Right hindlimb (tissue), 1 donor: ENCODE data around the gene SPATA12.

Source experiments
- DNase-seq: peaks from one replicate; pipeline ENCODE4 v3.0.0-alpha.2; 2018

Gene SPATA12

GRCh38 chr3:57060089-57060821 lies at the start of gene SPATA12:
SPATA12 (plus strand) TSS chr3:57060664; CDS start chr3:57073695, 13,031 bp downstream.
- DNase-seq = no peak

- DNase-seq = no peak
Observed at GRCh38 chr3:57011022-57011421, 49.4 kb upstream of the SPATA12 start.

GRCh38 chr3:57012847-57013246 lies 47.6 kb upstream of the SPATA12 start:
- no peak for DNase-seq

GRCh38 chr3:57015350-57015729 lies 45.1 kb upstream of the SPATA12 start:
- no peak for DNase-seq

GRCh38 chr3:57015912-57016311 lies 44.6 kb upstream of the SPATA12 start:
- no peak for DNase-seq

GRCh38 chr3:57017459-57017845 lies 43.0 kb upstream of the SPATA12 start:
- no peak for DNase-seq

- DNase-seq = no peak
Observed at GRCh38 chr3:57018246-57018645, 42.2 kb upstream of the SPATA12 start.

- DNase-seq = no peak
Observed at GRCh38 chr3:57019057-57019456, 41.4 kb upstream of the SPATA12 start.

GRCh38 chr3:57025237-57025636 lies 35.2 kb upstream of the SPATA12 start:
- DNase-seq = no peak

- no peak for DNase-seq
Observed at GRCh38 chr3:57026944-57027343, 33.5 kb upstream of the SPATA12 start.

GRCh38 chr3:57029383-57029782 lies 31.1 kb upstream of the SPATA12 start:
- no peak for DNase-seq

GRCh38 chr3:57029924-57030323 lies 30.5 kb upstream of the SPATA12 start:
- no peak for DNase-seq

GRCh38 chr3:57030721-57031120 lies 29.7 kb upstream of the SPATA12 start:
- DNase-seq = no peak

GRCh38 chr3:57031631-57032541 lies 28.6 kb upstream of the SPATA12 start:
- no peak for DNase-seq

GRCh38 chr3:57036952-57037351 lies 23.5 kb upstream of the SPATA12 start:
- DNase-seq = no peak

- no peak for DNase-seq
Observed at GRCh38 chr3:57038466-57039164, 21.8 kb upstream of the SPATA12 start.

- DNase-seq = no peak
Observed at GRCh38 chr3:57041674-57042073, 18.8 kb upstream of the SPATA12 start.

- no peak for DNase-seq
Observed at GRCh38 chr3:57043518-57043917, 16.9 kb upstream of the SPATA12 start.

GRCh38 chr3:57046101-57046765 lies 14.2 kb upstream of the SPATA12 start:
- peak; percentile 70 for DNase-seq

- peak; percentile 80 for DNase-seq
Observed at GRCh38 chr3:57048052-57048671, 12.3 kb upstream of the SPATA12 start.

GRCh38 chr3:57048728-57049127 lies 11.7 kb upstream of the SPATA12 start:
- no peak for DNase-seq

GRCh38 chr3:57052662-57053061 lies 7.8 kb upstream of the SPATA12 start:
- DNase-seq = no peak
